HUES6 (cell line): ENCODE measurements around the gene HOXC9.

Source experiments
- H3K27ac ChIP-seq: 2 replicates; pipeline ENCODE4 v1.7.0; 2013; ENCODE audit warnings: low read depth, mild to moderate bottlenecking, low read length, inconsistent platforms
- H3K27me3 ChIP-seq: 2 replicates; pipeline ENCODE4 v1.6.1; 2013; ENCODE audit warnings: low read length; ENCODE audit not compliant: control insufficient read depth, insufficient read depth
- H3K36me3 ChIP-seq: 2 replicates; pipeline ENCODE4 v1.6.1; 2013; ENCODE audit warnings: low read length; ENCODE audit not compliant: control insufficient read depth, insufficient read depth
- H3K4me1 ChIP-seq: 2 replicates; pipeline ENCODE4 v1.6.1; 2013; ENCODE audit warnings: low read length; ENCODE audit not compliant: control insufficient read depth, insufficient read depth
- H3K4me3 ChIP-seq: 2 replicates; pipeline ENCODE4 v1.5.1; 2013; ENCODE audit warnings: low read depth, low read length
- H3K9ac ChIP-seq: one replicate; pipeline ENCODE4 v1.6.1; 2013; ENCODE audit warnings: mild to moderate bottlenecking, low read length
- H3K9me3 ChIP-seq: 2 replicates; pipeline ENCODE4 v1.6.1; 2013; ENCODE audit warnings: low read depth, low read length; ENCODE audit not compliant: control insufficient read depth, insufficient read depth

HOXC9 gene

GRCh38 chr12:54006559-54007220 lies 6.7 kb downstream of the HOXC9 start:
- peak overlapping the region; percentile 91 for H3K9ac ChIP-seq
- H3K27me3 ChIP-seq = peaks cover 100% of the 10 kb centered on the region
- no peaks in the 10 kb centered on the region for H3K9me3 ChIP-seq
- H3K4me1 ChIP-seq = peaks cover 3% of the 10 kb centered on the region; the same call in 1 of the 2 replicates
- peak overlapping the region; percentile 39; the same call in 1 of the 2 replicates for H3K4me3 ChIP-seq
- no peak overlapping the region; the same call in 1 of the 2 replicates for H3K27ac ChIP-seq
- H3K36me3 ChIP-seq = no peaks in the 10 kb centered on the region

DNA sequence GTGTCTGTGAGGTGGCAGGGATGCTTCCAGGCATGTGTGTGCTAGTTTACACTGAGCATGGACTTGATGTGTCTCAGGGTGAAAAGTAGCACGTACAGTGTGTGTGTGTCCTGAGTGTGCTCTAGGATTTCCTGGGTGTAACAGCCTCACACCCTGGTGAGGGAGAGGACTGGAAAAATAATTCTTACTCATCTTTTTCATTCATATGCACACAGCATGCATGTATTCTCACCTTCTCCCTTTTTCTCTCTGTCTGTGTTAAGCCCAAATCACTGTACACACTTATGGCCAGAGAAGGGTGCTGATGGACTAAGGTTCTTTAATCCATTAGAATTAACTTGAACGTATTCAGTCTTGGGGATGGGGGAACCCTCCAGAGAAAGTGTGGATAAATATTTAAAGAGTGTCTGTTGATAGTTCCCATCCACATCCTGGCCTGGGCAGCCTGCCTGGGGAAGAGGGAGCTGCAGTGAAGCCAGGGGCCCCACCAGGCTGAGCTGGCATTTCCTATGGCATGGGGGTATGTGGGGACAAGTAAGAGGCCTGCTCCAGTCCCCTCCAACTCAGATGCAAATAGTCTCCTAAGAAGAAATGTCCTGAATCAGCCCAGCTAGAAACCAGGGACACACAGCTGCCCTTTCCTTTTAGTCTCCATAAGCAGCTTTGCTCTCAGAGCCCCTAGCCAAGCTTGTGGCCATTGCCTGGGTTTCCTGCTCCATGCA lies 7.7 kb downstream of the HOXC9 start:
- Histone ChIP-seq H3K27ac (no peak overlapping the region), H3K27me3 (peaks cover 100% of the 10 kb centered on the region), H3K9me3 (no peaks in the 10 kb centered on the region), H3K36me3 (no peaks in the 10 kb centered on the region), H3K4me1 (peaks cover 3% of the 10 kb centered on the region; the same call in 1 of the 2 replicates), H3K9ac (peak overlapping the region; percentile 91), H3K4me3 (peak overlapping the region; percentile 39; the same call in 1 of the 2 replicates)

- no peak overlapping the region for H3K27ac ChIP-seq
- H3K27me3 ChIP-seq = peaks cover 100% of the 10 kb centered on the region
- peak overlapping the region; percentile 39; the same call in 1 of the 2 replicates for H3K4me3 ChIP-seq
Observed at GRCh38 chr12:54008260-54008552, 8.2 kb downstream of the HOXC9 start.

DNA sequence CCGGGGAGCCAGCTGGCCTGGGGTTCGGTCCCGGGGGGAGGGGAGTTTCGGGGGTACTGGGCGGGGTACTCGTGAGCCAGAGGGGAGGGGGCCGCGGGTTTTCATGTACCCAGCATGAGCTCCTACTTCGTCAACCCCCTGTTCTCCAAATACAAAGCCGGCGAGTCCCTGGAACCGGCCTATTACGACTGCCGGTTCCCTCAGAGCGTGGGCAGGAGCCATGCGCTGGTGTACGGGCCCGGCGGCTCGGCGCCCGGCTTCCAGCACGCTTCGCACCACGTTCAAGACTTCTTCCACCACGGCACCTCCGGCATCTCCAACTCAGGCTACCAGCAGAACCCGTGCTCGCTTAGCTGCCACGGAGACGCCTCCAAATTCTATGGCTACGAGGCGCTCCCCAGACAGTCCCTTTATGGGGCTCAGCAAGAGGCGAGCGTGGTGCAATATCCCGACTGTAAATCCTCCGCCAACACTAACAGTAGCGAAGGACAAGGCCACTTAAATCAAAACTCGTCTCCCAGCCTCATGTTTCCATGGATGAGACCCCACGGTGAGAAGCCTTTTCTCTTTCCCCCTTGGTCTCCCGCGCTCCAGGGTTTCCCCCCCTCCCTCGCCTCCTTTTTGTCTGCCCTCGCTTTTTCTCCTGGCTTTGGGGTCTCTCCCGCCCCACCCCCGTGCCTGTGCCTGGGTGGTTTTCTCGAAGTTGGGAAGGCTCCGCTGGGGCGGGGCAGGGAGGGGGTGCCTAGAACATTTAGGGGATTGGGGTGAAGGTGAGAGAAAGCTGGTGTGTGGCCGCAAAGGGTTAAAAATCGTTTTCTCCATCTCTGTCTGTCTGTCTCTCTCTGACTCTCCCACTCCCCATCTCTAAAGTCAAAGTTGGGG lies 9.5 kb downstream of the HOXC9 start:
- peak overlapping the region; percentile 48 for H3K4me3 ChIP-seq
- no peaks in the 10 kb centered on the region for H3K9me3 ChIP-seq
- H3K4me1 ChIP-seq = peaks cover 3% of the 10 kb centered on the region; the same call in 1 of the 2 replicates
- H3K9ac ChIP-seq = peak overlapping the region; percentile 91
- H3K36me3 ChIP-seq = no peaks in the 10 kb centered on the region
- peaks cover 100% of the 10 kb centered on the region for H3K27me3 ChIP-seq
- H3K27ac ChIP-seq = no peak overlapping the region

More at GRCh38 chr12:54008260-54008552, 8.2 kb downstream of the HOXC9 start:
- Histone ChIP-seq H3K4me1 (peaks cover 3% of the 10 kb centered on the region; the same call in 1 of the 2 replicates), H3K9me3 (no peaks in the 10 kb centered on the region), H3K36me3 (no peaks in the 10 kb centered on the region), H3K9ac (peak overlapping the region; percentile 91)

DNA sequence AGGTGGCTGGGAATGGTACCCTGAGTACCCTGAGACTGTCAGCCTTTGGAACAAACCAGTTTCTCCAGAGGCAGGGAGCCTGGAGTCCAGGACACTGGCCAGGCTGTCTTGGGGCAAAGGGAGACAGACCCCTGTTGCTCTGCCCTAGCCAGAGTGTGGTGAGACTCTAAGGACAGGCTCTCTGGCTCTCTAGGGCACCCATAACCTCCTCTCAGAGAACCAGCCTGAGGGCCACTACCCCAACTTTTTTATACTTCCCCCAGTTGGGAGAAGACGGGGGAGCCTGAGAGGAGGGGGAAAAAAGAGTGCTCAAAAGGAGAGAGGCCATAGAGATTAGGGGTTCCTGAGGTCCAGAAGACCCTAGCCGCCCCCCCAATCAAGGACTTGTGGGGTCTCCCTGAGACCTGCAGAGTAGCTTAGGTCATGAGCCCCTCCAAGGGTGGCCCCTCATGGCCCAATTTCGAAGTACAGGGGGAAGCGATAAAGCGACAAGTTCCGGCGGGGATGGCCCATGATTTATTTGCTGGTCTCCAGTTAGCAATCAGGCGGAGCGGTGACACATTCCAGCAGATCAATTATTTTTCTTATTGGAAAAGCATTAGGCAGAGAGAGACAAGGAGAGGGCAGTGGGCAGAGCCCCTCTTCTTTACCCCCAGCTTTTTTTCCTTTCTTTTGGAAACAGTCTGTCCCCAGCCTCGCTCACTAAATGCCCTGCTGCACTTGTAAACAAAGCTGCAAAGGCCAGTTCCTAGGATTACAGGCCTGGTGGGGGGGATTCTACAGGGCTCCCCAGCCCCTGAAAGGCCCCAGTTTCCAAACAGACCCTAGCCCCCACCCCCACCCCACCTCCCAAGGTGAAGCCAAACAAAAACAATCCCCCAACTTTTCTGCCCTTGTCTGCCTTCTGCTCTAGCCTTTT lies 10.4 kb downstream of the HOXC9 start:
- Histone ChIP-seq H3K4me1 (peaks cover 3% of the 10 kb centered on the region; the same call in 1 of the 2 replicates), H3K27me3 (peaks cover 100% of the 10 kb centered on the region), H3K9ac (peak overlapping the region; percentile 91), H3K9me3 (no peaks in the 10 kb centered on the region), H3K4me3 (peak overlapping the region; percentile 48; the same call in 1 of the 2 replicates), H3K36me3 (no peaks in the 10 kb centered on the region), H3K27ac (no peak overlapping the region)

DNA sequence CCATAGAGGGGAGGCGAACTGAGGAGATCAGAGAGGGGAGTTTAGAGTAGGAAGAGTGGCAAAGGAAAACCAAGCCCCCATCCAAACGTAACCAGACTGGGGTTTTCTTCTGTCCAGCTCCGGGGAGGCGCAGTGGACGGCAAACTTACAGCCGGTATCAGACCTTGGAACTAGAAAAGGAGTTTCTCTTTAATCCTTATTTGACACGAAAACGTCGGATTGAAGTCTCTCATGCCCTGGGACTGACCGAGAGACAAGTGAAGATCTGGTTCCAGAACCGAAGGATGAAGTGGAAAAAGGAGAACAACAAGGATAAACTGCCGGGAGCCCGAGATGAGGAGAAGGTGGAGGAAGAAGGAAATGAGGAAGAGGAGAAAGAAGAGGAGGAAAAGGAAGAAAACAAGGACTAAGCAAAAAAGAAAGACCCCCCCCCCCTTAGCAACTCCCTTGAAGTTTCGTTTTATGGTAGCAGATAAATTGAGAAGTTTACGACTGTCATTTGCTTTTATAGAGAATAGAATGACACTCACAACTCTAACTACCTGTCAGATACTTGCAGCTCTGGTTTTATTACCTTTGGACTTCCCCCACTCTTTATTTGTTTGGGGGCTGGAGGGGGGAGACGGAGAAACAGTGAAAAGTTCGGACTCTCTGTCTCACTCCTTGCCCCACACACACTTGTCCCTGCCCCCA lies 11.2 kb downstream of the HOXC9 start:
- H3K9me3 ChIP-seq = no peaks in the 10 kb centered on the region
- H3K4me1 ChIP-seq = peaks cover 2% of the 10 kb centered on the region; the same call in 1 of the 2 replicates
- H3K27me3 ChIP-seq = peaks cover 100% of the 10 kb centered on the region
- H3K27ac ChIP-seq = no peak overlapping the region
- no peaks in the 10 kb centered on the region for H3K36me3 ChIP-seq
- peak overlapping the region; percentile 48; the same call in 1 of the 2 replicates for H3K4me3 ChIP-seq
- peak overlapping the region; percentile 91 for H3K9ac ChIP-seq

GRCh38 chr12:54011665-54012532 lies 11.9 kb downstream of the HOXC9 start:
- no peaks in the 10 kb centered on the region for H3K9me3 ChIP-seq
- H3K9ac ChIP-seq = peak overlapping the region; percentile 62
- no peak overlapping the region for H3K27ac ChIP-seq
- H3K36me3 ChIP-seq = no peaks in the 10 kb centered on the region
- peaks cover 2% of the 10 kb centered on the region; the same call in 1 of the 2 replicates for H3K4me1 ChIP-seq
- peaks cover 100% of the 10 kb centered on the region for H3K27me3 ChIP-seq
- peak overlapping the region; percentile 48; the same call in 1 of the 2 replicates for H3K4me3 ChIP-seq

DNA sequence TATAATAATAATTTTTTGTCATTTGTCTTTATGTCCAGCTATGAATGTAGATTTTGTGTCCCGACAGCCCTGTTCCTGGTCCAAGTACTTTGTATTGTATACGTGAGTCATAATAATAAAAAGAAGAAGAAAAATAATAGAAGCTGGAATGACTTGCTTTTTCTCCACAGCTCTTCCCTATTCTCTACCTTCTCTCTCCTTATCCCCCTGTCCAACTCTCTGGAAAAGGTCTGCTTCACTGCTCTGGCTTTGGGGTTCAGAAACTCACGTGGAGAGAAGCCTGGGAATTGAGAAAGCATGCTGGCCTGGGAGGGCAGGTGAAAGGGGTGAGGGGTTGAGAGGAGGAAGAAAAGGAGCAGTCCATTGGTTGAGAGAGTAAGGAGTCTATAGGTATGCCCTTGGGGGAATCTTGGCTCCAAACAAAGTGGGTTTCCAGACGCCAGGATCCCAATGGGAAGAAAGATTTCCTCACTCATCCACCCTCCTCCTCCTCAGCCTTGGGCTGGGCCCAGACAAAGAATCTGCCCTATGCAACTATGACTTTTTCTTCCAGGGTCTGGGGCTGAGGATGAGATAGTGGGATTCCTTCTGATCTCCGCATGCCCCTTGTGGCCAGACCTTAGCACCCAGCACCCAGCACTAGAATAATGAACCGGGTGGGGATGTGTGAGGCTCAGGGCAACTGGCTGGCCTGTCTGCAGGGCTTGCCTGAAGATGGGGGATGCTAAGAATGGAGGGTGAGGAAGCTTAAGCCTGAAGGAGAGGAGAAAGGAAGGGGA lies 12.9 kb downstream of the HOXC9 start:
- peak overlapping the region; percentile 65 for H3K9ac ChIP-seq
- H3K27ac ChIP-seq = no peak overlapping the region
- peaks cover 7% of the 10 kb centered on the region for H3K4me1 ChIP-seq
- peaks cover 100% of the 10 kb centered on the region for H3K27me3 ChIP-seq
- H3K36me3 ChIP-seq = no peaks in the 10 kb centered on the region
- H3K9me3 ChIP-seq = no peaks in the 10 kb centered on the region
- H3K4me3 ChIP-seq = no peak overlapping the region
